GM18511 (cell line): ENCODE measurements around the gene LLGL1.

Experiments
- ATAC-seq: cut with Tn5 transposase; IDR thresholded peaks from one replicate; pipeline ENCODE4 v1.9.1; 2021; ENCODE audit warnings: mild to moderate bottlenecking, moderate library complexity; ENCODE audit not compliant: unreplicated experiment

LLGL1 gene

GRCh38 chr17:18225121-18225641, at the start of gene LLGL1:
Gene LLGL1 (plus strand): TSS chr17:18225635. CDS start chr17:18225683, 48 bp downstream.
- peak; percentile 91 for ATAC-seq

- no peak for ATAC-seq
Measured at GRCh38 chr17:18176176-18176575, 49.3 kb upstream of the LLGL1 start.

GRCh38 chr17:18177133-18177532, 48.3 kb upstream of the LLGL1 start:
- ATAC-seq: no peak

GRCh38 chr17:18177722-18178121, 47.7 kb upstream of the LLGL1 start:
- ATAC-seq: no peak

- ATAC-seq: no peak
Measured at GRCh38 chr17:18179196-18179595, 46.2 kb upstream of the LLGL1 start.

- no peak for ATAC-seq
Measured at GRCh38 chr17:18179804-18180203, 45.6 kb upstream of the LLGL1 start.

- no peak for ATAC-seq
Measured at GRCh38 chr17:18181358-18181757, 44.1 kb upstream of the LLGL1 start.

GRCh38 chr17:18182110-18182977, 43.1 kb upstream of the LLGL1 start:
- no peak for ATAC-seq

- peak; percentile 52 for ATAC-seq
Measured at GRCh38 chr17:18182978-18183333, 42.5 kb upstream of the LLGL1 start.

- ATAC-seq: peak; percentile 87
Measured at GRCh38 chr17:18183334-18184142, 41.9 kb upstream of the LLGL1 start, which contains the start of gene ALKBH5. Gene ALKBH5 (plus strand): TSS chr17:18183828. CDS start chr17:18184244, 416 bp downstream.

- peak; percentile 11 for ATAC-seq
Measured at GRCh38 chr17:18184143-18185031, 41.0 kb upstream of the LLGL1 start.

GRCh38 chr17:18185391-18185790, 40.0 kb upstream of the LLGL1 start:
- ATAC-seq: no peak

- ATAC-seq: no peak
Measured at GRCh38 chr17:18185832-18186626, 39.4 kb upstream of the LLGL1 start.

- ATAC-seq: no peak
Measured at GRCh38 chr17:18186627-18186982, 38.8 kb upstream of the LLGL1 start.

- ATAC-seq: no peak
Measured at GRCh38 chr17:18187226-18187625, 38.2 kb upstream of the LLGL1 start.

GRCh38 chr17:18187821-18188761, 37.3 kb upstream of the LLGL1 start:
- no peak for ATAC-seq

GRCh38 chr17:18190628-18191235, 34.7 kb upstream of the LLGL1 start:
- ATAC-seq: no peak

- ATAC-seq: no peak
Measured at GRCh38 chr17:18191236-18191667, 34.2 kb upstream of the LLGL1 start.
